ENCODE measurements around the gene ANTKMT.

DNA sequence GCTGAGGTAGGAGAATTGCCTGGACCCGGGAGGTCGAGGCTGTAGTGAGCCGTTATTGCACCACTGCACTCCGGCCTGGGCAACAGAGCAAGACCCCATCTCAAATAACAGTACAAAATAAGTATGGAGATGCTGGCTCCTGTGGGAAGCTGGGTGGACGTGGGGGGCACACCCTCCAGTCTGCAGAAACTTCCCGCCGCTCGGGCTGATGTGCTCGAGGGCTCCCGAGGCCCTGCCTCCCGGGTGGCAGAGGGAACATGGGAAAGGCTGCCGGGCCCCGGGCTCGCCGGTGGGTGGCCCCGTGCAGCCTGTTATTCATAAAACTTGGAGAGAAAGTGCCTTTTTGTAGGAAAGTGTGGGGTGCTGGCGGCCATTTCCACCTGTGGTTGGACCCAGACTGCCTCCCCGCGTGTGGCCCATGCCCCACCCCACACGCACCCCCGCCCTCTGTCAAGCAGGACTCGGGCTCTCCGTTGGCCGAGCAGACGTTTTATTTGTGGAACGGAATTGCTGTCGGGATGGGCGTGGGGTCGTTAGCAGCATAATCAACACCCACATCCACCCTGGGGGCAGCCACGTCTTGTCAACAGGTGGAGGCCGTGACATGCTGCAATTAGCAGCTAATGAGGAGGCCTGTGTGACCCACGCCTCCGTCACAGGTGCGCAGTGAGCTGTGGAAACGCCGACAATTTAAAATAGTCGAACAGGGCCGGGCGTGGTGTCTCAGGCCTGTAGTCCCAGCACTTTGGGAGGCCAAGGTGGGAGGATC is 27.2 kb downstream of the ANTKMT start:
- no peak for TF ChIP-seq POLR2AphosphoS5 (IDR thresholded peaks at IDR 0.05; ENCODE audit: low read depth, low read length)
- TF ChIP-seq TAF1 (IDR thresholded peaks at IDR 0.05; ENCODE audit: borderline replicate concordance, low read depth, low read length) = no peak
- TF ChIP-seq POLR2A (IDR thresholded peaks at IDR 0.05; ENCODE audit: low read depth, low read length) = no peak

Data from GM12892 (cell line).